Measurements from ENCODE around the gene GUCY2D.

DNA sequence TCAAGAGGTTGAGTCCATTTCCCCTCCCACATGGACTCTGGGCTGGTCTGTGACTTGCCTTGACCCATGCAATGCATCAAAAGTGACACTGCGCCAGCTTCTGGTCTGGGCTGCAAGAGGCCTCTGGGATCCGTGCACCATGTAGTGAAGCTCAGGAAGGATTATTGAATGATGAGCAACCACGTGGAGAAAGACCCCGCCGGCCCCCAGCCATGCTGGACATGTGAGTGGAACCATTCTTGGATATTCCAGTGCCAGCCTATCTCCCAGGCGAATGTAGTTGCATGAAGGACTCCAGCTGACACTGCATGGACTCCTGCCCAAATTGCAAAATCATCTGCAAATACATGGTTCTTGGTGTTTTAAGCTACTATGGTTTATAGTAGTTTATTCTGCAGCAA, 28.8 kb downstream of the GUCY2D start:
- no peak for TF ChIP-seq ZC3H10 (CRISPR knock-in tag; IDR thresholded peaks at IDR 0.05)
- TF ChIP-seq ZFP30 (CRISPR knock-in tag; IDR thresholded peaks at IDR 0.05): no peak
- no peak for TF ChIP-seq RARB (CRISPR knock-in tag; IDR thresholded peaks at IDR 0.05)
- TF ChIP-seq CSDC2 (CRISPR knock-in tag; IDR thresholded peaks at IDR 0.05): no peak
- TF ChIP-seq, protein P1, sequence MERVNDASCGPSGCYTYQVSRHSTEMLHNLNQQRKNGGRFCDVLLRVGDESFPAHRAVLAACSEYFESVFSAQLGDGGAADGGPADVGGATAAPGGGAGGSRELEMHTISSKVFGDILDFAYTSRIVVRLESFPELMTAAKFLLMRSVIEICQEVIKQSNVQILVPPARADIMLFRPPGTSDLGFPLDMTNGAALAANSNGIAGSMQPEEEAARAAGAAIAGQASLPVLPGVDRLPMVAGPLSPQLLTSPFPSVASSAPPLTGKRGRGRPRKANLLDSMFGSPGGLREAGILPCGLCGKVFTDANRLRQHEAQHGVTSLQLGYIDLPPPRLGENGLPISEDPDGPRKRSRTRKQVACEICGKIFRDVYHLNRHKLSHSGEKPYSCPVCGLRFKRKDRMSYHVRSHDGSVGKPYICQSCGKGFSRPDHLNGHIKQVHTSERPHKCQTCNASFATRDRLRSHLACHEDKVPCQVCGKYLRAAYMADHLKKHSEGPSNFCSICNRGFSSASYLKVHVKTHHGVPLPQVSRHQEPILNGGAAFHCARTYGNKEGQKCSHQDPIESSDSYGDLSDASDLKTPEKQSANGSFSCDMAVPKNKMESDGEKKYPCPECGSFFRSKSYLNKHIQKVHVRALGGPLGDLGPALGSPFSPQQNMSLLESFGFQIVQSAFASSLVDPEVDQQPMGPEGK (CRISPR knock-in tag; IDR thresholded peaks at IDR 0.05; ENCODE audit: borderline replicate concordance): no peak
- no peak for TF ChIP-seq GLIS3 (CRISPR knock-in tag; IDR thresholded peaks at IDR 0.05)
- TF ChIP-seq ISL1 (CRISPR knock-in tag; IDR thresholded peaks at IDR 0.05): no peak
- no peak for TF ChIP-seq ZNF8 (CRISPR knock-in tag; IDR thresholded peaks at IDR 0.05)
- TF ChIP-seq TOX (CRISPR knock-in tag; IDR thresholded peaks at IDR 0.05; ENCODE audit: borderline replicate concordance): no peak
- TF ChIP-seq ZFP3 (CRISPR knock-in tag; IDR thresholded peaks at IDR 0.05): no peak
